Putamen (tissue), 1 donor: ENCODE data around the gene PPP1R1A.

Source experiments
- DNase-seq: peaks from one replicate; pipeline ENCODE4 v3.0.0-alpha.2; 2016; ENCODE audit warnings: low spot score

PPP1R1A gene

GRCh38 chr12:54603173-54603814, 14.8 kb upstream of the PPP1R1A start:
- peak; percentile 46 for DNase-seq

- DNase-seq, result no peak
Observed at GRCh38 chr12:54602661-54603060, 14.2 kb upstream of the PPP1R1A start.

DNA sequence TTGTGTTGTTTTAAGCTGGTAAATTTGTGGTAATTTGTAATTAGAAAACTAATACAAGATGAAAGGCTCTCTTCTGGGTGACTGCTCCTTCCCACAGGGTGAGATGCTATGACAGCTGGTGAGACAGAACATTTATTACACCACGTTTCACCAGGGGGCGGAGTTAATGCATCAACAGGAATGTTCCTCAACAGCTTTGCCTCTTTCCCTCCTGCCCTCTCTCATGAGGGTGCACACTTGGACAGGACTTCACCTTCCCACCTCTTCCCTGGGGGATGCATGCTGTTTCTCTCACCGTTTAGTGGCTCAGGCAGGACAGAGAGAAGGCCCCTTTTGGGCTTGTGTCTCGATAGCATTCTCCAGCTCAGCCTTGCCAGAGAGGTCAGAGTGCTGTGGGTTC, 13.4 kb upstream of the PPP1R1A start:
- no peak for DNase-seq

- no peak for DNase-seq
Observed at GRCh38 chr12:54598970-54599369, 10.5 kb upstream of the PPP1R1A start.

GRCh38 chr12:54596526-54596946, 8.1 kb upstream of the PPP1R1A start:
- peak; percentile 45 for DNase-seq

DNA sequence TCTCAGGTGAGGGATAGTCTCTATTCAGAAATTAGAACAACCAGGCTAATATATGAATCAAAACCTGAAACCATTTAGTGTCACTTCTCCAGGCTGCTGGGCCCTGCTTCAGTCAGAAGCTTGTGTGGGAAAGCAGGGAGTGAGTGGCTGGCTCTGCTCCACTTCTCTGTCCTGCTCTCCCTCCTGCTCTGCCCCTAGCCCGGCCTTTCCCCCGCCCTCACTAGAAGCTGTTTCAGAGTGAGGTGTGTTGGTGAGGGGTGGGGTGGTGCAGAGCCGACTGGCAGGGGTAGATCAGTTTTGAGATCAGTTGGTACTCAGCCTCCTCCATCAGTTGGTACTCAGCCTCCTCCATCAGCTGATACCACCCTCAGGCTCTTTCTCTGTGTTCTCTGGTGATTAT, 7.0 kb upstream of the PPP1R1A start:
- DNase-seq, result no peak

DNA sequence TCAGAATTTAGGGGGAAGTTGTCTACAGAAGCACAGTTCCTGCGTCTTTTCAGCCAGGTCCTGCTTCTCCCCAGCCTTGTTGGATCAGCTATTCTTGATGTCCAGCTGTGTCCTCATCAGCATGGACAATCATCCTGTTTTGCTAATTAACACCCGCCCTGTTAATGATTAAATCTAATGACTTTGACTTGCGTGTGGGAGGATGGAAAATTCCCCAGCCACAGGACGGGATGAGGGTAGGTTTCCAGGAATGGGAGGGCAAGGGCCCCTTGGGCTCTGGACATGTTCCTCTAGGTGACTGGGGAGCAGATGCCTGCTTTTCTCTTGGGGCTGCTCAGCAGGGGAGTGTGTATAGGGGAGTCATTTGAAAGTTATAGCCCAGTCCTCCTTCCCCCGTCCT, 5.3 kb upstream of the PPP1R1A start:
- DNase-seq, result no peak

DNA sequence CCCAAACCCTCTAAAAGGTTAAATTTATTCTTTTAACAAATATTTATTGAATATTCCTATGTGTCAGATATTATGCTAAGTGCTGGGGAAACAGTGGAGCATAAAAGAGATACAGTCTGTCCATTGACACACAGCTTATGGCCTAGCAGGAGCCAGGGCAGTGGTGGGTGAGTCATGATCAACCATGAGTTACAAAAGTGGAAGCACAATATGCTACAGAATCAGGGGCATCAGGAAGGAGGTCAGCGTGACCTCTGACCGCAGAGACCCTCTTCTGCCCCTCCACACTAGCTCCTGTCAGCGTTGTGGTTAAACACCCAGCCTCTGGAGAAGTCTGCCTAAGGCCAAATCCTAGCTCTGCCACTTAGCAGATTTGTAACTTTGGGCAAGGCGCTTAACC, 4.7 kb upstream of the PPP1R1A start:
- DNase-seq, result no peak

DNA sequence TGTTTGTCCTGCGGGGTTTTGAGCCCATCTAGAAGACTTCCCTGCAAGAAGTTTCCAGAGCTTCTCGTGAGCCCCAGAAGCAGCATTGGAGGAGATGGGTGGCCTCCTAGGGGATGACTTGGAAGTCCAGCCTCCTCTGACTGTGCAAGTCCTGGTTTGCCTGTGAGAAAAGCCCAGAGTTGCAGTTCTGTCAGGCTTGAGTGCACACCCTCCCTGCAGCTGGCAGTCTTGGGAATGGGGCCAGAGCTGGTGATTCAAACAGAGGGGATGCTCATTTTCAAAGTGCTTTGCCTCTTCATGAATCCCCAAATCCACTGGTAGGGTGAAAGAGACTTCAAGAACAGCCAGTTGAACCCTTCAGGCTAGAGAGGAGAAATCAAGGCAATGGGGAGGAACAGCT, 3.9 kb upstream of the PPP1R1A start:
- DNase-seq, result no peak

- no peak for DNase-seq
Observed at GRCh38 chr12:54590978-54591591, 2.6 kb upstream of the PPP1R1A start.

- no peak for DNase-seq
Observed at GRCh38 chr12:54589964-54590363, 1.5 kb upstream of the PPP1R1A start.

GRCh38 chr12:54588890-54589267, 420 bp upstream of the PPP1R1A start:
- no peak for DNase-seq

DNA sequence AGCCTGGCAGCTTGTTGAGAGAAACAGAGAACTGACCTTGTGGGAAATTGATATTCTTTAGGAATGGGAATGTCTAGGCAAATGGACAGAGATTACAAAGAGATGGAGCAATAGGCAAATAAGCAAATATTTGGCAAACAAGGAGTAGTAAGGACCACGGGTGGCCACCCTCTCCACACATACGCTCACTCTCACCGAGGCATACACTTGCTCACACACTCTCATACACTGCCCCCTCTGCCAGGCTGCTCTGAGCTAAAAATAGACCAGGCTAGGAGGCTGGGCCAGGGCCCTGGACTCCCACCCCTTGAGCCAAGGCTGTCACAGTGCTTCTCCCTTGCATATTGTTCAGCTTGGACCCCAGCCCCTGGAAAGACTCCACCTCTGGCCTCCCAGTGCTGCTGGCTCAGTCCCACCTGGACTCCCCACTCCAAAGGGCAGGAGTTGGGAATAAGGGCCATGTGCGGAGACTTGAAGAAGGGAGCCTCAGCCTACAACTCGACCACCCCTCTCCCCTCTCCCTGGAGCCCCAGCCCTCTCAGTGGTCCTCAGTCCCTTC, 1.1 kb downstream of the PPP1R1A start:
- DNase-seq, result no peak

DNA sequence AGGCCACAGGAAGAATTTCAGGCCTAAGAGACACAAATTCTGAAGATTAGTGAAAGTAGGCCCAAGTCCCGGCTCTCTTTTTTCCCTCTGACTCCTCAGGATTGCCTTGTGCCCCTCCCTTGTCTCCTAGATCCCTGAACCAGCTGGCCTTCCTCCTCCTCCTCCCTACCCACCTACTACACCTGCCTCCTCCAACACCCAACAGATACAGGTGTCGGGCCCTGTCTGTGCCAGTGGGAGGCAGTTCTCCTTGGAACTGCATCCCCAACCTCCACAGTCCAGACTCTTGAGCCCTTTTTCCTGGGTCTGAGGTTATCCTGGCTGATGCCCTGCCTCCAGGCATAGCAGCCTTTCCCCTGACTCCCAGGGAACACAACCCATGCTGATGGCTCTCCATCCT, 1.8 kb downstream of the PPP1R1A start:
- DNase-seq, result no peak

- DNase-seq, result no peak
Observed at GRCh38 chr12:54585243-54585642, 3.2 kb downstream of the PPP1R1A start.

DNA sequence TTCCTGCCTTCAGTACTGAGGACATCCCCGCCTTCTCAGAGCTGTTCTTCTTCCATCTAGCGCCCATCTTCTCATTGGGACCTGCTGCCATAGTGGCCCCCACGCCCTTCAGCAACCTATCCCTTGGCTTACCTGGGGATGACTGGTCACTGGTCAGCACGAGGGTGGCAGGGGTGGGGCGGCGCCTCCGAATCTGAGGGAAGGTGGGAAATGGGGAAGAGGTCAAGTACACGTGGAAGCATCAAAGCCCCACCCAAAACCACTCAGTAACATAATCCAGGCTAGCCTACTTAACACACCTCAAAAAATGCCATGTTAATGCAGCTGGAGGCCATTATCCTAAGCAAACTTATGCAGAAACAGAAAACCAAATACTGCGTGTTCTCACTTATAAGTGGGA, 4.3 kb downstream of the PPP1R1A start:
- DNase-seq, result no peak

GRCh38 chr12:54583726-54584125, 4.7 kb downstream of the PPP1R1A start:
- no peak for DNase-seq

DNA sequence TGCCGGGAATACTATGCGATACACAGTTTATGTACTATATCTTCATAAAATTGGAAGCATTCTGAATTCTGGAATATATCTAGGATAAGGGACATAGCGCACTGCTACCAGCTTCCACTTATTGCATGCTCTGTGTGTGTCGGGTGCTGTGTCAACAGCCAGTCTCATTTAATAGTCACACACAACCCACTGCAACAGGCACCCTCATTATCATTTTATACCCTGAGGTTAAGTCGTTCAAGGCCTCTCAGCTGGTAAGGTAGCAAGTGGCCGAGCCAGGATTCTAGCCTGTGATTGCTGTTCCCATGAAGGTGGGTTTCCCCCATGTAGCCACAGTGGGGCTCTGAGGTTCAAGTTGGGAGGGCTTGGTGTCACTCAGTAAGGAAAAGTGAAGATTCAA, 7.0 kb downstream of the PPP1R1A start:
- DNase-seq, result no peak

DNA sequence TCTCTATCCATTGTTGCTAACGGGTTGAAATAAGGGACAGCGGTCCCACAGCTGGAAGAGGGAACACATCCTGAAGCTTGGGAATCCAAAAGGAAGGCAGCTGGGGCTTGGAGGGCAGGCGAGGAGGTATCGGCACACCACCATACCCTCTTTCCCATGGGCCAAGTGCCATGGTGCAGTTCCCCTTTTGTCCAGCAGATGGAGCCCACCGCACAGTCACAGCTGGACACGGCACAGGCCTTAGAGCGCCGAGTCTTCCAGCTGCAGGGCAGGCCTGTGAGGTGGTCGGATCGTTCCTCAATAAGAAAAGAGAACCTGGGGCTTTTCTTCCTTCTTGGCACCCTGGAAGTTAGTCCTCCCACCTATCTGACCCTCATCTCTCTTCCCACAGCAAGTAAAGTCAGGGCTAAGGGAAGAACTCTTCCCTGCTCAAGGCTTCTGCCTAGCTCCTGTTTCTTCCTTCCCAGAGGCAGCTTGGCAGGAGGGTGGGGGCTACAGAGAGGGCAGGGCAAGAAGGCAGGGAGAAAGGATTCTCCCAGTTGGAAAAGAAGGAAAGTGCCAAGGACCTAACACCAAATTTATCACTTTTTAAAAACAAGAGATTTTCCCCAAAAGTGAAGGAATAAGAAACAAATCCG, 8.6 kb downstream of the PPP1R1A start:
- DNase-seq, result peak; percentile 74

DNA sequence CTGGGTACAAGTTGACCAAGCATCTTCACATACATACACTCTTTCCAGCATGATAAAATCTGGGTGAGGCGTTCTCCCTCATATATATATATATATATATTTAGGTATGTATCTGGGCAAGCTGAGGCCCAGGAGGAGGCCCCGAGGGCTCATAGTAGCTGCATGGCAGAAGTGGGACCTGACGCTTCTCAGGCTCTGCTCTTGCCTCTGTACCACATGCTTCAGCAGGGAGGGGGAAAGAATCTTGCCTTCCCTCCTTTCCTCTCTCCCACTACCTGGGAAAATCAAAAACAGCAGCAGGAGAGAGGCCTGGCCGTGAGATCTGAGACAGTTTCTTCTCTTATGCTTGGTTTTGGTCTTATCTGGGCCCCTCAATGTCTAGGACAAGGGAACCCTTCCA, 9.2 kb downstream of the PPP1R1A start:
- DNase-seq, result no peak

- no peak for DNase-seq
Observed at GRCh38 chr12:54578778-54579177, 9.7 kb downstream of the PPP1R1A start.

DNA sequence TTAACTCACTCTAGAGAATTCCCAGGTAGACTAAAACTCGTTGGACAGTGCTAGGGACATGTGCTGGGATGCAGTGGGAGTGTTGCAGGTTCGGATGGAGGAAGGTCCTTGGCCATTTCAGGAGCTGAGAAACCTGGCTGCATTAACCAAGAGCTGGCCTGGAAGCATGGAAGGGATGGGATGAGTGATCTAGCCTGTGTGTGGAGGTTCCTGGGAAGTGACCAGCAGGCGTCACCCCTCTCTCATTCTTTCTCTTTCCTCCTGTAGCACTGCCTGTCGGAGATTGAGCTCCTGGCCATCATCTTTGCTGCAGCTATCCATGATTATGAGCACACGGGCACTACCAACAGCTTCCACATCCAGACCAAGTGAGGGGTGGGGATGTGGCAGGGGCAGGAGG, 15.6 kb downstream of the PPP1R1A start:
- DNase-seq, result no peak
